ENCODE results near the gene SYTL2. TPM values are rescaled to one million over a fixed set of nuclear protein-coding genes. Genes with fewer than 3 reads are reported as not detected.
"Not testable (repeated sequence)": the region's sequence is repeated elsewhere in the genome, so short reads cannot be mapped to it uniquely, and the experiment has no call there.

SYTL2 gene
- total and polyA plus RNA-seq, 8 donors: 2.5 to 12.2 (median 4.0) TPM

DNA sequence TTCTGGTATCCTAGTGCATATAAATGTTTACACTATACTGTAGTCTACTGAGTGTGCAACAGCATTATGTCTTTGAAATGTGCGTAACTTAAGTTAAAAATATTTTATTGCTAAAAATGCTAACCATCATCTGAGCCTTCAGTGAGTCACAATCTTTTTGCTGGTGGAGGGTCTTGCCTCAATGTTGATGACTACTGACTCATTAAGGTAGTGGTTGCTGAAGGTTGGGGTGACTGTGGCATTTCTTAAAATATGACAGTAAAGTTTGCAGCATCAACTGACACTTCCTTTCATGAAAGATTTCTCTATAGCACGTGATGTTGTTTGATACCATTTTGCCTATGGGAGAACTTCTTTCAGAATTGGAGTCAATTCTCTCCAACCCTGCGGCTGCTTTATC, 137.5 kb downstream of the SYTL2 start:
- H3K27me3 ChIP-seq: no peaks in the 10 kb centered on the region
- no peaks in the 10 kb centered on the region for H3K36me3 ChIP-seq
- no peak for TF ChIP-seq CTCF (IDR thresholded peaks at IDR 0.05)
- ATAC-seq: no peak
- H3K27ac ChIP-seq: no peak overlapping the region
- H3K4me1 ChIP-seq: no peaks in the 10 kb centered on the region
- no peak for DNase-seq
- H3K4me3 ChIP-seq: no peak overlapping the region
- no peaks in the 10 kb centered on the region for H3K9me3 ChIP-seq
- WGBS, 2 donors: 85 to 91% methylated on average over 3 of the region's 3 CpGs
- FAIRE-seq: no peak
- intact Hi-C loops (cut with DNase I): no loop called here

- no peak for TF ChIP-seq CTCF (IDR thresholded peaks at IDR 0.05)
- ATAC-seq (no peak), FAIRE-seq (no peak), DNase-seq (no peak)
- Histone ChIP-seq H3K36me3 (no peaks in the 10 kb centered on the region), H3K9me3 (no peaks in the 10 kb centered on the region), H3K27ac (no peak overlapping the region), H3K4me1 (no peaks in the 10 kb centered on the region), H3K4me3 (no peak overlapping the region), H3K27me3 (no peaks in the 10 kb centered on the region)
- 84 to 94% methylated on average over 8 of the region's 8 CpGs for WGBS, 2 donors
- intact Hi-C loops (cut with DNase I): no loop called here
Observed at GRCh38 chr11:85672105-85672902, 138.6 kb downstream of the SYTL2 start.

DNA sequence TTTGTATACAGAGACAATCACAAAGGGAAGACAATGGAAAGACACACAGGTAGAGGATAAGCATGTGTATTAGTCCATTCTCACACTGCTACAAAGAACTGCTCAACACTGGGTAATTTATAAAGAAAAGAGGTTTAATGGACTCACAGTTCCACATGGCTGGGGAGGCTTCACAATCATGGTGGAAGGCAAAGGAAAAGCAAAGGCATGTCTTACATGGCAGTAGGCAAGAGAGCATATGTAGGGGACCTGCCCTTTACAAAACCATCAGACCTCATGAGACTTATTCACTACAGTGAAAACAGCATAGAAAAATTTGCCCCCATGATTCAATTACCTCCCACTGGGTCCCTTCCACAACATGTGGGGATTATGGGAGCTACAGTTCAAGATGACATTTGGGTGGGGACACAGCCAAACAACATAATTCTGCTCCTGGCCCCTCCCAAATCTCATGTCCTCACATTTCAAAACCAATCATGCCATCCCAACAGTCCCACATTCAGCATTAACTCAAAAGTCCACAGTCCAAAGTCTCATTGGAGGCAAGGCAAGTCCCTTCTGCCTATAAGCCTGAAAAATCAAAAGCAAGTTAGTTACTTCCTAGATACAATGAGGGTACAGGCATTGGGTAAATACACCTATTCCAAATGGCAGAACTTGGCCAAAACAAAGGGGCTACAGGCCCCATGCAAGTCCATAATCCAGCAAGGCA, 139.8 kb downstream of the SYTL2 start:
- H3K9me3 ChIP-seq; DNase-seq; ATAC-seq; H3K4me3 ChIP-seq; FAIRE-seq; H3K27ac ChIP-seq; H3K4me1 ChIP-seq; intact Hi-C loops (cut with DNase I); H3K36me3 ChIP-seq; H3K27me3 ChIP-seq: not testable (repeated sequence)

- intact Hi-C loops (cut with DNase I): no loop called here
- DNase-seq: no peak
- 67 to 68% methylated on average over 1 of the region's 1 CpG for WGBS, 2 donors
- ATAC-seq: no peak
- Histone ChIP-seq H3K27me3 (no peaks in the 10 kb centered on the region), H3K36me3 (no peaks in the 10 kb centered on the region), H3K9me3 (no peaks in the 10 kb centered on the region), H3K27ac (no peak overlapping the region), H3K4me1 (peaks cover 4 to 10% (median 7%) of the 10 kb centered on the region in 3 donors), H3K4me3 (no peak overlapping the region)
- TF ChIP-seq CTCF (IDR thresholded peaks at IDR 0.05): no peak
- no peak for FAIRE-seq
Observed at GRCh38 chr11:85668157-85668556, 142.8 kb downstream of the SYTL2 start.

GRCh38 chr11:85666687-85667086, 144.3 kb downstream of the SYTL2 start:
- Histone ChIP-seq H3K4me3 (no peak overlapping the region), H3K4me1 (peaks cover 4 to 16% (median 13%) of the 10 kb centered on the region in 3 donors), H3K36me3 (no peaks in the 10 kb centered on the region), H3K27ac (peak overlapping the region in 2 of 4 donors; percentile 6 to 98), H3K9me3 (no peaks in the 10 kb centered on the region), H3K27me3 (no peaks in the 10 kb centered on the region)
- no peak for TF ChIP-seq CTCF (IDR thresholded peaks at IDR 0.05)
- no peak for FAIRE-seq
- intact Hi-C loops (cut with DNase I): no loop called here
- no peak for DNase-seq
- WGBS, 2 donors: 29 to 44% methylated on average over 3 of the region's 3 CpGs
- ATAC-seq: no peak
